GM12891 (cell line): ENCODE data around the gene BACH2.
"Not testable (repeated sequence)": the region's sequence is repeated elsewhere in the genome, so short reads cannot be mapped to it uniquely, and the experiment has no call there.

Experiments used
- PAX5 ChIP-seq: IDR thresholded peaks from 2 replicates; pipeline ENCODE4 v1.6.1; 2011; ENCODE audit warnings: low read length, moderate library complexity, mild to moderate bottlenecking; ENCODE audit not compliant: insufficient read depth, severe bottlenecking
- POLR2A ChIP-seq: IDR thresholded peaks from 2 replicates; pipeline ENCODE4 v1.6.1; 2011; ENCODE audit warnings: low read depth, low read length, control low read depth
- POLR2AphosphoS5 ChIP-seq: IDR thresholded peaks from 2 replicates; pipeline ENCODE4 v1.6.1; 2011; ENCODE audit warnings: low read depth, low read length, control low read depth
- POU2F2 ChIP-seq: IDR thresholded peaks from 2 replicates; pipeline ENCODE4 v1.6.1; 2011; ENCODE audit warnings: low read depth, mild to moderate bottlenecking, control low read depth, low read length, moderate library complexity
- TAF1 ChIP-seq: IDR thresholded peaks from 2 replicates; pipeline ENCODE4 v1.6.1; 2011; ENCODE audit warnings: low read depth, low read length, control low read depth

GRCh38 chr6:89971338-89972024, 325.2 kb downstream of the BACH2 start:
- TF ChIP-seq POLR2AphosphoS5, POLR2A, TAF1, PAX5, POU2F2: not testable (repeated sequence)
